ENCODE results near the gene DOCK4.

GRCh38 chr7:111678986-111679385 lies 527.2 kb downstream of the DOCK4 start:
- TF ChIP-seq CTCF (IDR thresholded peaks at IDR 0.05; ENCODE audit: insufficient read depth, low read length, poor library complexity, severe bottlenecking), result no peak
- no peak for TF ChIP-seq EZH2phosphoT487 (conservative IDR thresholded peaks at IDR 0.05; ENCODE audit: low read length)
